ENCODE results near the gene CD33. TPM values are rescaled to one million over a fixed set of nuclear protein-coding genes. Genes with fewer than 3 reads are reported as not detected.
"Not testable (repeated sequence)": the region's sequence is repeated elsewhere in the genome, so short reads cannot be mapped to it uniquely, and the experiment has no call there.

CD33 gene
- total RNA-seq, 1 experiment from 2014 or later, result 0.63 TPM

GRCh38 chr19:51201712-51202111, 23.2 kb upstream of the CD33 start:
- in situ Hi-C loops (cut with HindIII; ENCODE audit: low pct_unique_long_range_greater_than_20kb, low sequenced_read_pairs), result no loop called here
- no peak for DNase-seq (ENCODE audit: low read depth, low spot score)

DNA sequence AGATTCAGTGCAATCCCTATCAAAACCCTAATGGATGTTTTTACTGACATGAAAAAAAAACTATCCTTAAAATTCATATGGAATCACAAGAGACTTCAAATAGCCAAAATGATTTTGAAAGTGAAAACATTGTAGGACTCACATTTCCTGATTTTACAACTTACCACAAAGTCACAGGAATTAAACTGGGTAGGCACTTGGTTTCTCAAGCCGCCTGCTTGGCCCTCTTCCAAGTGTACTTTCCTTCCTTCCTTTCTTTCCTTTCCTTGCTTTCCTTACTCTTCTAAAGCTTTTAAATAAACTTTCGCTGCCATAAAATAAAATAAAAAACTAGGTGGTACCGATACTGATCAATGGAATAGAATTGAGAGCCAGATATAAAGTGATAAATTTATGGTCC, 21.0 kb upstream of the CD33 start:
- in situ Hi-C loops (cut with HindIII; ENCODE audit: low pct_unique_long_range_greater_than_20kb, low sequenced_read_pairs), result no loop called here
- no peak for DNase-seq (ENCODE audit: low read depth, low spot score)

DNA sequence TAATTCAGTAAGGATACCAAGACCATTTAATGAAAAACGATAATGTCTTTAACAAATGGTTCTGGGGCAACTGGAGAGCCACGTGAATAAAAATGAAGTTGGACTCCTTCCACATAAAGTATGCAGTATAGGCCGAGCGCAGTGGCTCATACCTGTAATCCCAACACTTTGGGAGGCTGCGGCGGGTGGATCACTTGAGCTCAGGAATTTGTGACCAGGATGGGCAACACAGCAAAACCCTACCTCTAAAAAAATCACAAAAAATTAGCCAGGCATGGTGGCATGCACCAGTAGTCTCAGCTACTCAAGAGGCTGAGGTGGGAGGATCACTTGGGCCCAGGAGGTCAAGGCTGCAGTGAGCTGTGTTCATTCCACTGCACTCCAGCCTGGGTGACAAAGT, 20.6 kb upstream of the CD33 start:
- in situ Hi-C loops (cut with HindIII; ENCODE audit: low pct_unique_long_range_greater_than_20kb, low sequenced_read_pairs), result no loop called here
- no peak for DNase-seq (ENCODE audit: low read depth, low spot score)

DNA sequence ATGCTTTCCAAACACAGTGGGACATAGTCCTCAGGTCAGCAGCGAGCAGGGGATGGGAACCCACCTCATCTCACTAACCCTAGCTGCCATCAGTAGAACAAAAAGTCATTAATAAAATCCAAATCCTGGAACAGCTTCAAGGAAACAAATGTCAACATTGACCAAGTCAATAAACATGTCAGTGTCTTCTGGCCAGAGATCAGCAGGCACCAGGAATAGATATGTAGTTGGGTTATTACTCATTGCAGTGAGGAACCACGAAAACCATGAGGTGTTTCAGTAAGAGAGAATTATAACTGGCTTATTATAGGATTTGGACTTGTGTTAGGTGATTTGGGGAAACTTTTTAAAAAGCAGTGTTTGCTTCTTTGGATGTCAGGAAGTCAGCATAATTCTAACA, 17.1 kb upstream of the CD33 start:
- DNase-seq (ENCODE audit: low read depth, low spot score), result no peak
- in situ Hi-C loops (cut with HindIII; ENCODE audit: low pct_unique_long_range_greater_than_20kb, low sequenced_read_pairs), result no loop called here

- DNase-seq (ENCODE audit: low read depth, low spot score), result no peak
- in situ Hi-C loops (cut with HindIII; ENCODE audit: low pct_unique_long_range_greater_than_20kb, low sequenced_read_pairs), result no loop called here
Measured at GRCh38 chr19:51210191-51210784, 14.6 kb upstream of the CD33 start.

GRCh38 chr19:51210874-51211361, 14.0 kb upstream of the CD33 start:
- in situ Hi-C loops (cut with HindIII; ENCODE audit: low pct_unique_long_range_greater_than_20kb, low sequenced_read_pairs); DNase-seq (ENCODE audit: low read depth, low spot score): not testable (repeated sequence)

- DNase-seq (ENCODE audit: low read depth, low spot score), result no peak
- in situ Hi-C loops (cut with HindIII; ENCODE audit: low pct_unique_long_range_greater_than_20kb, low sequenced_read_pairs), result no loop called here
Measured at GRCh38 chr19:51211833-51212232, 13.0 kb upstream of the CD33 start.

DNA sequence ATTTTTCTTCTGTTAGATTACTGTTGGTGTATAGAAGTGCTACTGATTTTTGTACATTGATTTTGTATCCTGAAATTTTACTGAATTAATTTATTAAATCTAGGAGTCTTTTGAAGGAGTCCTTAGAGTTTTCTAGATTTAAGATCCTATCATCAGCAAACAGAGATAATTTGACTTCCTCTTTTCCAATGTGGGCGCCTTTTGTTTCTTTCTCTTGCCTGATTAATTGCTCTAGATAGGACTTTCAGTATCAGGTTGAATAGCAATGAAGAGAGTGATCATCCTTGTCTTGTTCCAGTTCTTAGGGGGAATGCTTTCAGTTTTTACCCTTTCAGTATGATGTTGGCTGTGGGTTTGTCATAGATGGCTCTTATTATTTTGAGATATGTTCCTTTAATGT, 5.6 kb upstream of the CD33 start:
- in situ Hi-C loops (cut with HindIII; ENCODE audit: low pct_unique_long_range_greater_than_20kb, low sequenced_read_pairs), result no loop called here
- no peak for DNase-seq (ENCODE audit: low read depth, low spot score)

GRCh38 chr19:51219971-51220370, 4.9 kb upstream of the CD33 start:
- no peak for DNase-seq (ENCODE audit: low read depth, low spot score)
- in situ Hi-C loops (cut with HindIII; ENCODE audit: low pct_unique_long_range_greater_than_20kb, low sequenced_read_pairs), result no loop called here

- no peak for DNase-seq (ENCODE audit: low read depth, low spot score)
- in situ Hi-C loops (cut with HindIII; ENCODE audit: low pct_unique_long_range_greater_than_20kb, low sequenced_read_pairs), result no loop called here
Measured at GRCh38 chr19:51220996-51221395, 3.9 kb upstream of the CD33 start.

DNA sequence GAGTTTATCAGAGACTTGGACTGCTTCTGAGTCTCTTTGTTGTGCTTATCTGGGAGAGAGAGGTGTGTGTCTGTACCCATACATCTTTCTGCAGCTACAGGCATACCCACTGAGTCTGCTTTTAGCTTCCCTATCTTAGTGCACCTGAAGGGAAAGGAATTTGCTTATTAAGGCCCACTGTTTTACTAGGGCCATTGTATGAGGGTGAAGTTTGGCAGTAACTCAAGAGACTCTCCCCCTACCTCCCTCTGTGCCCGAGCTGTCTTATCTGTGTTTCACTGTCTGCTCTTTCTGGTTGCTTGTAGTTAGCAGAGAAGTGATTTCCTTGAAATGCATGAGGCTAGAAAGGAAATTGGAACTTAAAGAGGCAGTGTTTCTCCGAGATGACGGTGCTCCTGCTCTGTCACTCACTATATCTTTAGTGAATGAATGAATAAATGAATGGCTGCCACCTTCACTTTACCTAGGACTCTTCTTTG, 678 bp upstream of the CD33 start:
- in situ Hi-C loops (cut with HindIII; ENCODE audit: low pct_unique_long_range_greater_than_20kb, low sequenced_read_pairs), result no loop called here
- no peak for DNase-seq (ENCODE audit: low read depth, low spot score)

GRCh38 chr19:51226067-51226466, 1.2 kb downstream of the CD33 start:
- DNase-seq (ENCODE audit: low read depth, low spot score), result no peak
- in situ Hi-C loops (cut with HindIII; ENCODE audit: low pct_unique_long_range_greater_than_20kb, low sequenced_read_pairs), result no loop called here

GRCh38 chr19:51227326-51227725, 2.4 kb downstream of the CD33 start:
- in situ Hi-C loops (cut with HindIII; ENCODE audit: low pct_unique_long_range_greater_than_20kb, low sequenced_read_pairs), result no loop called here
- DNase-seq (ENCODE audit: low read depth, low spot score), result no peak

GRCh38 chr19:51227966-51228365, 3.1 kb downstream of the CD33 start:
- no peak for DNase-seq (ENCODE audit: low read depth, low spot score)
- in situ Hi-C loops (cut with HindIII; ENCODE audit: low pct_unique_long_range_greater_than_20kb, low sequenced_read_pairs), result no loop called here

DNA sequence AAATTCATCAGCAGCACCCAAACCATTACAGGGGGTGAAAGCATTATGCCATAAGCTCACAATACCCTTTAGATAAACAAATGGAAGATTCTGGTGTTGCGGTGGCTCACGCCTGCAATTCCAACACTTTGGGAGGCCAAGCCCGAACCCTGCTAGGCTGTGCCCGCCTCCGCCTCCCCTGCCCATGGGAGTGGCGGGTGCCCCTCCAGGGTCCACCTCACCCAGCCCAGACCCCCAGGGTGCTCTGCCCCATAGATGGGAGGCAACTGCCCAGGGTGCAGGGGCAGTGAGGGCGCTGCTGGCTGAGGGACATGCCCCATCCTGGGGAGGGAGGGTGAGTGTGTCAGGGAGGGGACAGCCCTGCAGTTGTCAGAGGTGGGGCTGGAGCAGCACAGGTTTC, 16.0 kb downstream of the CD33 start:
- in situ Hi-C loops (cut with HindIII; ENCODE audit: low pct_unique_long_range_greater_than_20kb, low sequenced_read_pairs), result no loop called here
- DNase-seq (ENCODE audit: low read depth, low spot score), result no peak

DNA sequence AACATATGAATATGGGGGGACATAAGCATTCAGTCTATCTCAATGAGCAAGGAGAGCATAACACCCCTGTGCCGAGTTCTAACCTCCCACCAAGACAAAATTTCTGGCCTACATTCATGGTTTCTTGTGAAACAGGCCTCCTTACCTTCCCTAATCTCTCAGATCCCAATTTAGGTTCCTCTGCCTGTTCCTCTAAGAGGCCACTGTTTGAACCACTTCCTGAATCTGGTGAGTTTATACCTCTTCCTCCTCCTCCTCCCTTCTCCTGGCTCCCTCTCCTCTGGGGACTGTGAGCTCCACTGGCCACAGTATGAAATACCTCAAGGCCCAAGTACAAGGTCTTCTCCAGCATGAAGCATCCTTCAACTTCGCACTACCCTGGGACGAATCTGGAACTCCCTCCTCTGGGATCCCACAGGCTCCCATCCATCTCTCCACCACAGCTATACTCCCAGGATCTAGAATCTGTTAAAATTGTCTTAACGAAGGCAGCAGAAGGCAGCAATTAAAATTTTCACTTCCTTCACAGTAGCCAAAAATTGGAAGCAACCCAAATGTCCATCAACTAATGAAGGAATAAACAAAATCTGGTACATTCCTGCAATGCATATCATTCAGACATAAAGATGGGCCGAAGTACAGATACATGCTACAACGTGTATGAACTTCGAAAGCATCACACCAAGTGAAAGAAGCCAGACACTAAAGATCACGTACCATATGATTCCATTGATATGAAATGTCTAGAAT, 18.2 kb downstream of the CD33 start:
- in situ Hi-C loops (cut with HindIII; ENCODE audit: low pct_unique_long_range_greater_than_20kb, low sequenced_read_pairs), result no loop called here
- DNase-seq (ENCODE audit: low read depth, low spot score), result no peak

- in situ Hi-C loops (cut with HindIII; ENCODE audit: low pct_unique_long_range_greater_than_20kb, low sequenced_read_pairs), result no loop called here
- DNase-seq (ENCODE audit: low read depth, low spot score), result peak; percentile 22
Measured at GRCh38 chr19:51246164-51246552, 21.3 kb downstream of the CD33 start.

DNA sequence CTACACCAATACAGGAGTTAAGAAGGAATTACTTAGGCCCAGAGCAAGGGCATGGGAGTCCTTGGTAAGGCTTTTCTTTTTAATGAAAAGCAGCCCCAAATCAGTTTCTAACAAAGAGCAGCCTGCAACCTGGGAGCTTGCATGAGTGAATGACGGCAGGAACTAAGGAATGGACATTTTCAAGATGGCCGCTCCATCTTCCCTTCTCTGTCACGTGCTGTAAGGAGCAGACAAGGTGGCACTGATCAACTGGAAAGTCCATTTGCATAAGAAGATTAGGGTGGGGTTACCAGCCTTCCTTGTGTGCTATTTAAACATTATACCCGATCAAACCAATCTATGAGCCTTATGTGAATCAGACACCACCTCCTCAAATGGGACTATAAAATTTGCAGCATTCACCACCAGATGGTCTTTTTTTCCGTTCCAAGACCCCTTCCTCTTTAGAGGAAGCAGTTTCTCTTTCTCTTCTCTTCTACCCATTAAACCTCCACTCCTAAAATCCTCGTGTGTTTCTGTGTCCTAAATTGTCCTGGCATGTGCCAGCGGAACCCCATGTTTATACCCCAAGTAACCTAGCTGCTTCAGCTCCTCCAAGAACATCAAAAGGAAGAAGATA, 23.2 kb downstream of the CD33 start:
- no peak for DNase-seq (ENCODE audit: low read depth, low spot score)
- in situ Hi-C loops (cut with HindIII; ENCODE audit: low pct_unique_long_range_greater_than_20kb, low sequenced_read_pairs), result no loop called here

Measured in SK-MEL-5 (cell line).